Measurements from ENCODE around the gene GAL3ST3.

DNA sequence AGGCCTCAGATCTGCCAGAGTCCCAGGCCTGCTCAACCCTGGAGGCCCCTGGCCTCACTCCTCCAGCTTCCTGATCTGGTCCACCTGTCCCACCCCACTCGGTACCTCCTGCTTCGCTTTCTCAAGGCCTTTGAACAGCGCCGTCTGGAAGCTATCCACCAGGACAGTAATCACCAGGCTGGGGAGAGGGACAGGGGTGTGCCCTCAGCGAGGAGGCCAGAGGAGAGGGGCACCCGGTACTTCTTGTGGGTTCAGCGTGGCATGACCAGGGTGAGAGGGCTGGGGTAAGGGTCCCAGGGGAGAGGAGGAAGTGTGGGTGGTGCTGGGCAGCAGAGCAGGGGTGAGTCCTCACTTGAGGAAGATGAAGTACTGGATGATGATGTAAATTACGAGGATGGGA lies 28.7 kb downstream of the GAL3ST3 start:
- TF ChIP-seq TARDBP (IDR thresholded peaks at IDR 0.05) (no peak), SP1 (IDR thresholded peaks at IDR 0.05) (no peak), ZNF384 (IDR thresholded peaks at IDR 0.05) (no peak), L3MBTL2 (conservative IDR thresholded peaks at IDR 0.05) (no peak), CTBP1 (IDR thresholded peaks at IDR 0.05; ENCODE audit: borderline replicate concordance) (no peak), SUZ12 (IDR thresholded peaks at IDR 0.05) (no peak)
- TF ChIP-seq, protein P1, sequence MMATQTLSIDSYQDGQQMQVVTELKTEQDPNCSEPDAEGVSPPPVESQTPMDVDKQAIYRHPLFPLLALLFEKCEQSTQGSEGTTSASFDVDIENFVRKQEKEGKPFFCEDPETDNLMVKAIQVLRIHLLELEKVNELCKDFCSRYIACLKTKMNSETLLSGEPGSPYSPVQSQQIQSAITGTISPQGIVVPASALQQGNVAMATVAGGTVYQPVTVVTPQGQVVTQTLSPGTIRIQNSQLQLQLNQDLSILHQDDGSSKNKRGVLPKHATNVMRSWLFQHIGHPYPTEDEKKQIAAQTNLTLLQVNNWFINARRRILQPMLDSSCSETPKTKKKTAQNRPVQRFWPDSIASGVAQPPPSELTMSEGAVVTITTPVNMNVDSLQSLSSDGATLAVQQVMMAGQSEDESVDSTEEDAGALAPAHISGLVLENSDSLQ (IDR thresholded peaks at IDR 0.05): no peak
